GM12873 (cell line): ENCODE data around the gene TXNDC11.

Experiments used
- CTCF ChIP-seq: IDR thresholded peaks from 2 replicates; pipeline ENCODE4 v1.5.1; 2012; ENCODE audit warnings: low read depth, mild to moderate bottlenecking, moderate library complexity, low read length, control low read depth; ENCODE audit not compliant: insufficient read depth; ENCODE audit errors: missing control alignments

TXNDC11 gene

GRCh38 chr16:11633113-11633512 lies 109.5 kb downstream of the TXNDC11 start:
- TF ChIP-seq CTCF = no peak

- TF ChIP-seq CTCF = no peak
These were observed 110.2 kb downstream of the TXNDC11 start for GRCh38 chr16:11632455-11632939.

DNA sequence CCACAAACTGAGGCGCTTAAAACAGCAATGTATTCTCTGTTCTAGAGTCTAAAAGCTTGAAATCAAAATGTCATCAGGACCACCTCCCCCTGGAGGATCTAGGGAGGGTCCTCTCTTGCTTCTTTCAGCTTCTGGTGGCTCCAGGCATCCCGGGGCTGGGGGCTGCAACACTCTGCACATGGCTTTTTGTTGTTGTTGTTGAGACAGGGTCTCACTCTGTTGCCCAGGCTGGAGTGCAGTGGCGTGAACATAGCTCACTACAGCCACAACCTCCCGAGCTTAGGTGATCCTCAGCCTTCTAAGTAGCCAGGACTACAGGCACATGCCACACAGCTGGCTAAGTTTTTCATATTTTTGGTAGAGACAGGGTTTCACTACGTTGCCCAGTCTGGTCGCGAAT lies 111.4 kb downstream of the TXNDC11 start:
- no peak for TF ChIP-seq CTCF

DNA sequence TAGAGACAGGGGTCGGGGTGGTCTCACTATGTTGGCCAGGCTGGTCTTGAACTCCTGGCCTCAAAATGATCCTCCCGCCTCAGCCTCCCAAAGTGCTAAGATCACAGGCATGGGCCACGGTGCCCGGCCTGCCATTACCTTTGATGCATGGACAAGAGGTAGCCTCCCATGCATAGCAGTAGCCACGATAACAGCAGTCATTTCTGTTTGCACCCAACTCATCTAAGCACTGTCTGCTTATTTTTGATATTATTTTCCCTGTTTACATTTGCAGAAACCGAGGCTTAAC lies 111.9 kb downstream of the TXNDC11 start:
- TF ChIP-seq CTCF = no peak

GRCh38 chr16:11630046-11630767 lies 112.5 kb downstream of the TXNDC11 start:
- TF ChIP-seq CTCF = no peak
